Stimulated activated CD4-positive, alpha-beta T cell treated with anti-CD3 and anti-CD28 coated beads, Interleukin-12 subunit alpha, Interleukin-12 subunit beta, amount 100 ng/mL, for 48 hours (primary cell): ENCODE results near the gene USHBP1.

Experiments
- DNase-seq, 3 donors: peaks; one replicate each; pipeline ENCODE4 v3.0.0-alpha.2; 2020; ENCODE audit warnings: low read depth in 2 of 3, low spot score in 1 of 3

Gene USHBP1, protein sequence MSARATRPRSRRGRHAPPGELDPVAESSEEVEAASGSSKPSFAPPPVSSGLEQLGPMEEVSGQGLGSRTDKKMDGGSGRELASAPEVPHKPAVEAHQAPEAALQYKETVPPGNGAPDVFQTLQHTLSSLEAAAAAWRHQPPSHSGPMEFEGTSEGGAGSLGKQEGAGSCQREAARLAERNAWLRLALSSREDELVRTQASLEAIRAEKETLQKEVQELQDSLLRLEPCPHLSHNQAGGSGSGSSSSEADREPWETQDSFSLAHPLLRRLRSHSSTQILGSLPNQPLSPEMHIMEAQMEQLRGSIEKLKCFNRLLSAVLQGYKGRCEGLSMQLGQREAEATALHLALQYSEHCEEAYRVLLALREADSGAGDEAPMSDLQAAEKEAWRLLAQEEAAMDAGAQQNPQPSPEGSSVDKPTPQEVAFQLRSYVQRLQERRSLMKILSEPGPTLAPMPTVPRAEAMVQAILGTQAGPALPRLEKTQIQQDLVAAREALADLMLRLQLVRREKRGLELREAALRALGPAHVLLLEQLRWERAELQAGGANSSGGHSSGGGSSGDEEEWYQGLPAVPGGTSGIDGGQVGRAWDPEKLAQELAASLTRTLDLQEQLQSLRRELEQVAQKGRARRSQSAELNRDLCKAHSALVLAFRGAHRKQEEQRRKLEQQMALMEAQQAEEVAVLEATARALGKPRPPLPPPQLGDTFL

GRCh38 chr19:17264641-17264979 lies at the start of gene USHBP1:
USHBP1 (minus strand) TSS chr19:17264745; CDS start chr19:17264299, 446 bp downstream.
- no peak for DNase-seq

GRCh38 chr19:17314007-17314593 lies 49.6 kb upstream of the USHBP1 start:
- no peak for DNase-seq

DNA sequence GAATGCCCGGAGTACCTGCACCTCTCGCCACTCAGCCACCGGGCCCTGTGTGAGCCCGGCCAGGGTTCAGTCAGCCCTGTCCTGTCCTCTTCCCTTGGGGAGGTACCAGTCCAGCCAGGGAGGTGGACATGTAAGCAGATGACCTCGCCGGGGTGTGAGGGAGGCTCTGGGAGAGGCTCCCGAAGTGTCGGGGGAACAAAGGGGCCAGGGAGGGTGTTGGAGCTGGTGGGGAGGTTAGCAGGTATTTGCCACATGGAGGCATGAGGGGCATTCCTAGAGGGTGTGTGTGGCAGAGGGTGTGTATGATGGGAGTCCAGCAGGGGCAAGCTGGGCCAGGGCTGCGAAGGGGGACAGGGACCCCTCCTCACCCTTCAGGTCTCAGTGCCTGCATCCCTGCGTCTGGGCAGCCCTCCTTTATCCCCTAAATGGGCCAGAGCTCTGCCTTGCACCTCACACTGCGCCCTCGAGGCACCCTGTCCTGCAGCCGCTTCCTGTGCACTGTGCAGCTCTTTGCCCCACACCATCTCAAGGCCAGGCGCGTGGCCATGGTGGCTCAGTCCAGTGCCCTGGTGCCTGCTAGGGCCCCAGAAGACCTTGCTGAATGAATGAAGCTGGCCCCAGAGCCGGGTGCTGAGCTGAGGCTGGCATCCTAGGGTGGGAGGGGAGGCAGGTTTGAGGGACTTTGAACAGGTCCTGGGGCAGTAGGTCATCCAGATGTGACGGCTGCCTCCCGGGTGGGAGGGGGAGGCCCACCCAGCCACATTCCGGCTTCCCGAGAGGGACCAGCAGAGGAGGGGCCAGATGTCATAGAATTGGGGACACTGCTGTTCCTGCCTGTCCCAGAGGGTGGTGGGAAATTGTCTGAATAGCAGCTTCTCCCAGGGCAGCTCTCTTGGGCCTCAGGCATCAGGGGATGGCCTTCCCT lies 47.9 kb upstream of the USHBP1 start:
- DNase-seq, result no peak

- no peak for DNase-seq
These were observed 47.1 kb upstream of the USHBP1 start for GRCh38 chr19:17311455-17312188.

DNA sequence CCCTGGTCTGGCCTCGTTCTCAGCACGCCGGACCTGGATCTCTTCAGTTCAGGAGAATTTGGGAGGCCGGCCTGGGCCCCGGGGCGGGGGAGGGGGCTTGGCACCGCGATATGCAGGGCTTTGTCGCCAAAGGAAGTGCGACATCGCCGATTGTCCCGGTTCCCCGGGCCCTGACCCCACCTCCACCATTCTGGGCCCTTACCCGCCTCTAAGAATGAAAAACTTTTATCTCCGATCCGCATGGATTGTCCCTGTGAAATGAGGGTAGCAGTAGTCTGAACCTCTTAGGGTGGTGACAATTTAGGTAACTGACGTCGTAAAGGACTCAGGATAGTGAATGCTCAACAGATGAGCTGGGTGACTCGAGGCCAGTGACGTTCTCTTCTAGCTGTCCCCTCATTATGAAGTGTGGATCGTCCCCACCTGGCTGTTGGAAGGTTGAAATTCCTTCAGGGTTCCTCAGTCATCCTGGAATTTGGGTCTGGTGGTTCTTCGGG lies 45.5 kb upstream of the USHBP1 start:
- DNase-seq, result no peak

GRCh38 chr19:17309198-17309964 lies 44.8 kb upstream of the USHBP1 start, which contains the start of gene DDA1:
DDA1 (plus strand) TSS chr19:17309563; CDS start chr19:17309655, 92 bp downstream.
- DNase-seq, result peak; percentile 98 to 99 (median 99)

DNA sequence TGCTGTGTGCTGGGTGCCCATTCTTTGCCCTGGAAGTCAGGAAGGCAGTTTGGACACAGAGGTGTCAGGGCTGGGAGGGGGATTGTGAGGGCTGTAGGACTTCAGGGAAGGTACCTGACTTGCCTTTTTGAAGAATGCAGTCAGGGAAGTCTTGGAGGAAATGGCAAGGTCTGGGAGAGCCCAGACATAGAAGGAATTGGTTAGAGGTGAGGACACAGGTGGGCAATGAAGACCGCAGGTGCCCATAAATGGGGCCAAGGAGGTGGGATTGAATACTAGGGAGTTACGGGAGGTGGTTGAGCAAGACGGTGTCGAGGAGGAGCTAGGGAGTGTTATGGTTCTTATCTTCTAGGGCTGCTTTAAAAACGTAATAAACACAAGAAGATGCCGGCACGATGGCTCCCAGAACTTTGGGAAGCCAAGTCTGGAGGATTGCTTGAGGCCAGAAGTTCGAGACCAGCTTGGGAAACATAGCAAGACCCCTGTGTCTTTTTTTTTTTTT lies 43.4 kb upstream of the USHBP1 start:
- DNase-seq, result no peak

GRCh38 chr19:17306285-17306714 lies 41.8 kb upstream of the USHBP1 start:
- DNase-seq, result no peak

GRCh38 chr19:17305517-17306284 lies 41.2 kb upstream of the USHBP1 start, which contains the start of gene MRPL34:
MRPL34 (plus strand) TSS chr19:17305872; CDS start chr19:17305893, 21 bp downstream.
- DNase-seq, result peak; percentile 89 to 95 (median 92)

DNA sequence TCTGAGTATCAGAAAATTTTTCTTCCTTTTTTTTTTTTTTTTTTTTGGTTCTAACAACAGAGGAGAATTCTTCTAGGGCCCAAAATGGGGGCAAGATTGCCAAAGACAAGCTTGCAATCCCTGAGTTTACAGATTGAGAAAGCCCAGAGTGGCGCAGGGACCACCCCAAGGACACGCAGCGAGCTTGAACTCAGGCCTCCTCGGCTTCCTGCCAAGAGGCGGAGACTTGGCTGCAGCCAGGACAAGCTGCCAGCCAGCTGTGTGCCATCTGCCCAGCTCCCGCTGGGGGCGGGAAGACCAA lies 40.6 kb upstream of the USHBP1 start:
- no peak for DNase-seq

DNA sequence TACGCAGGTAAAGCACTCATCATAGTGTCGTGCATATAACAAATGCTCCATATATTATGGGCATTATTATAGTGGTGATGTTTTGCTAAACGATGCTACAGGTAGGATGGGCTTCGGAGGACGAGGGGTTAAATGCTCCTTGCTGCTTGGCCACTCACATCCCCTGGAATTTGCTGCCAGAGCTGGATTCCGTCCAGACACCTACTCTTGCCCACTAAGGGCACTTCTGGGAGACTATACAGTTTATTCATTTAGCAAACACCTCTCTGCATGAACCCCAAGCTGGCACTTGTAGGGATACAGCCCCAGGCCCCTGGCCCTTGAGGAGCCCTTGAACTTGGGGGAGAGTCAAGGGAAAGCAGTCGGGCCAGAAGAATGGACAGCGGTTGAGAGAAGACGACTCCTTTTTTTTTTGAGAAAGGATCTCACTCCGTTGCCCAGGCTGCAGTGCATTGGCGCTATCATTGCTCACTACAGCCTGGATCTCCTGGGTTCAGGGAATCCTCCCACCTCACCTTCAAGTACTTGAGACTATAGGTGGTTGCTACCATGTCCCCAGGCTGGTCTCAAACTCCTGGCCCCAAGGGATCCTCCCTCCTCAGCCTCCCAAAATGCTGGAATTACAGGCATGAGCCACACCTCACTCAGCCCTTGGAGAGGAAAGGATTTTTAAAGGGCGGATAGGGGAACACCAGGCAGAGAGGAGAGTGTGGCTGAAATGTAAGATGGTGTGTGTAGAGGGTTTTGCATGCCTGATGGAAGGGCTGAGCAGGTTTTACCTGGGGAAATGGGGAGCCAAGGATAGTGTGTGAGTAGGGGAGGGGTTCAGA lies 40.1 kb upstream of the USHBP1 start:
- DNase-seq, result no peak

GRCh38 chr19:17303940-17304267 lies 39.4 kb upstream of the USHBP1 start:
- DNase-seq, result no peak

DNA sequence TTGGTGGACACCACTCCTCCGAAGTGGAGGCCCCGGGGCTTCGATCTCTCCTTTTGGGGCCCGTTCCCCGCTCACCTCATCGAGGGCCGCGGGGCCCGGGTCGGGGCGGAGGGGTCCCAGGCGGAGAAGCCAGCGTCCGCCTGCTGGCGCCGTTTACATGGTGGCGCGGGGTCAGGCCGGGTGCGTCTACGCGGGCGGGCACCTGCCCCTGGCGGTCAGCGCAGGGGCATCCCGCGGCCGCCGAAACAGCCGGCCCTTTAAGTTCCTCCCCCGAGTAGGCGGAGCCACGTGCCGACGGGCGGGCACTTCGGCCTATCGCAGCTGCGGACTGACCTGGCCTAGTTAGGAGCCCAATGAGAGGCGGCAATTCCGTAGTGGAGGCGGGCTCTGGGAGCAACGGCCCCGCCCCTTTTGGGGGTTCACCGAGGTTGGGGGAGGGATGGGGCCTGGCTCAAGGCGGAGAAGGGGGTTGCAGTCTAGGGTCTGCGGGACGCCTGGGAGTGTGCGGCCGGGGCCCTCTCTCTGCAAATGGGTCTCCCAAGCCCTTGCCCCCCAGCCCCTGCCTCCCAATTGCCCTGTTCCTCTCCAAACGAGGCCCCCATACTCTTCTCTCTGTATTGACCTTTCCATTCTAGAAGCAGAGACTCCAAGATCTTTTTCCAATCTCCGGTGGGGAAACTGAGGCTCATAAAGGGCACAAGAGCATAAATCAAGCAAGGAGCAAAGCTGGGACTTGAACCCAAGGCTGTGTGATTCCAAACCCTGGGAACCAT lies 38.8 kb upstream of the USHBP1 start, which contains the start of gene ABHD8:
ABHD8 (minus strand) TSS at position 259 of the 773 bp plus-strand sequence. CDS start 1,809 bp downstream, outside the sequence.
- DNase-seq, result peak; percentile 89 to 95 (median 93)

DNA sequence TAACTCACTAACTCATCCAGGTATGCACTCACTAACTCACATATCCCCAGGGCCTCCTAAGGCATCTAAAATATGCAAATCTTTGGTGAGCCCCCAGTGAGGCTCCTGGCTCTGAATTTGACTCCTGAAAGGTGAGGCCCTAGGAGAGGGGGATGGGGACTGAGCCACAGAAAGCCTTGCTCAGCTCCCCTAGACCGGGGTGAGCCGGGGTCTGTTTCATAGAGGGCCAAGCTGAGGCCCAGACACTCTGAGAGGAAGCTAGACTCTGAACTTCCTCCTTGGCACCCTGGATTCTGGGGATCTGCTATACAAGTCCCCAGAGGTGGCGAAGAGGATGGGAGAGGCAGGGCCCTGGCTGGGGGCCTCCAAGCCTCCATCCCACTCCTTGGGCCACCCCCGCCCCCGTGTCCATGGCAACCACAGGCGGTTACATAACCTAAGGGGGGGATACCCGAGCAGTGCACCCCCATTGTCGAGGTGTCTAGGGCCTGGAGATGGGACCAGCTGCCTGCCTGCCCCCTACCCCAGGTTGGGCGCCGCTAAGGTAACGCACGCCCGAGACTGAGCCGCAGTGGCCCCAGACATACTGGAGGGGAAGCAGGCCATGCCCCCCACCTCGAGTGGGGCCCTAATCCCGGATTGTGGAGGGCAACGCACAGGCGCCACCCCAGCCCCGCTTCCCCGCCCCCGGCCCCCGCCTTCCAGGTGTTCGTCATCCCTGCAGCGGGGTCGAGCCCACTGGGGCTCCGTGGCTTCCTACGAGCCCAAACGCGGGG lies 38.0 kb upstream of the USHBP1 start:
- DNase-seq, result no peak

GRCh38 chr19:17300992-17301619 lies 36.6 kb upstream of the USHBP1 start:
- DNase-seq, result no peak

DNA sequence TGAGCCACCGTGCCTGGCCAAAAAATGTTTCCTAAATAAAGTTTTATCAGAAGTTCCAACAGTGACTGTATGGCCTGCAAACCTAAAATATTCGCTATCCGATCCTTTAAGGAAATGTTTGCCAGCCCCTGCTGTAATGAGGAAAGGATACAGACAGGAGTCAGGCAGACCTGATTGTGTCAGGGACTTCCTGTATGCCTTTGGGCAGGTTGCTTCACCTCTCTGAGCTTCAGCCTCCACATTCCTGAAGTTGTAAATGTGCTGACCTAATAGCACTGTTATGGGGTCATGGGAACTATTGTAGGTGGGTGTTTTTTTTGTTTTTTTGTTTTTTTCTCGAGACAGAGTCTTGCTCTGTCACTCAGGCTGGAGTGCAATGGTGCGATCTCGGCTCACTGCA lies 32.4 kb upstream of the USHBP1 start:
- no peak for DNase-seq
